ENCODE data around the gene HES2. TPM values are rescaled to one million over a fixed set of nuclear protein-coding genes. Genes with fewer than 3 reads are reported as not detected.
"Not testable (repeated sequence)": the region's sequence is repeated elsewhere in the genome, so short reads cannot be mapped to it uniquely, and the experiment has no call there.

HES2 gene
- total and polyA plus RNA-seq, 10 donors, result 0.02 to 1.3 (median 0.24) TPM; not detected in 6

DNA sequence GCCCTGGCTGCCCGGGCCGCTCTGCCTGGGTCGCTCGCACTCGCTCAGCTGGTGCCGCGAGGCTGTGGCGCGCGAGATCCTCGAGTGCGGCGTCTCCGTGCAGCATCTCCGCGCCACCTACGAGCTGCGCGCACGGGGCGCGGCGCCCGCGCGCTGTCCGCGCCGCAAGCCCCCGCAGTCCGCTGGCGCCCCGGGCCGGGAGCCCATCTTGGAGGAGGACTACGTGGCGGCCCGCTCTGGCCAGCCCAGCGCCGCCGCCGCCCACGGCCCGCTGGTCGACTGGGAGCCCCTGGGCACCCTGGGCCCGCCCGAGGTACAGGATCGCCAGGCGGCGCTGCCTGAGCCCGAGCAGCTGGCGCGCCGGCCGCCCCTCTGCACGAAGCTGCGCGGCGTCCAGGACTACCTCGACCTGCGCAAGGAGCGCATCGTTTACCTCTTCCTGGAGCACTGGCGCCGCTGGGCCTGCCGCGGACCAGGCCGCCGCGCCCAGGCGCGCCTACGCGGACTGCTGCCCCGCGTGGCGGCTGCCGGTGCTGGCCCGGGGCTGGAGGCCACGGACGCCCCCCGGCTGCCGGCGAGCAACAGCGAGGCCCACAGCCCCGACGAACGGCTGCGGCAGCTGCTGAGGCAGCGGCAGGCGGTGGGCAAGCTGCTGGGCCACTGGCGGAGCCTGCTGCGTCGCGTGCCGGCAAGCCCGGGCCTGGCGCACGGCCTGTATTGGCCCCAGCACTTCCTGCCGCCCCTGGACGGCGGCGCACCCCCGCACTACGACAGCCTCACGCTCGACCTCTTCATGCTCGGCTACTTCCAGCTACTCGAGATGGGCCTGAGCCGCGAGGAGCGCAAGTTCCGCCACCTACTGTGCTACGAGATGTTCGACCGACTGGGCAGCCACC, 35.4 kb upstream of the HES2 start:
- Histone ChIP-seq H3K36me3 (no peaks in the 10 kb centered on the region), H3K27ac (no peak overlapping the region), H3K9me3 (no peaks in the 10 kb centered on the region), H3K27me3 (replicated peaks in 1 of 7) (peaks cover 0 to 97% (median 56%) of the 10 kb centered on the region in 7 donors), H3K4me1 (peaks cover 4 to 36% (median 22%) of the 10 kb centered on the region in 6 donors), H3K4me3 (peak overlapping the region in 3 of 8 donors; percentile 0 to 51 (median 2))
- DNase-seq, result no peak
- TF ChIP-seq, protein P1, sequence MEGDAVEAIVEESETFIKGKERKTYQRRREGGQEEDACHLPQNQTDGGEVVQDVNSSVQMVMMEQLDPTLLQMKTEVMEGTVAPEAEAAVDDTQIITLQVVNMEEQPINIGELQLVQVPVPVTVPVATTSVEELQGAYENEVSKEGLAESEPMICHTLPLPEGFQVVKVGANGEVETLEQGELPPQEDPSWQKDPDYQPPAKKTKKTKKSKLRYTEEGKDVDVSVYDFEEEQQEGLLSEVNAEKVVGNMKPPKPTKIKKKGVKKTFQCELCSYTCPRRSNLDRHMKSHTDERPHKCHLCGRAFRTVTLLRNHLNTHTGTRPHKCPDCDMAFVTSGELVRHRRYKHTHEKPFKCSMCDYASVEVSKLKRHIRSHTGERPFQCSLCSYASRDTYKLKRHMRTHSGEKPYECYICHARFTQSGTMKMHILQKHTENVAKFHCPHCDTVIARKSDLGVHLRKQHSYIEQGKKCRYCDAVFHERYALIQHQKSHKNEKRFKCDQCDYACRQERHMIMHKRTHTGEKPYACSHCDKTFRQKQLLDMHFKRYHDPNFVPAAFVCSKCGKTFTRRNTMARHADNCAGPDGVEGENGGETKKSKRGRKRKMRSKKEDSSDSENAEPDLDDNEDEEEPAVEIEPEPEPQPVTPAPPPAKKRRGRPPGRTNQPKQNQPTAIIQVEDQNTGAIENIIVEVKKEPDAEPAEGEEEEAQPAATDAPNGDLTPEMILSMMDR (IDR thresholded peaks at IDR 0.05 in 8 of 11, conservative IDR thresholded peaks at IDR 0.05 in 3 of 11), result peak in 1 of 11 experiments; percentile 1
- TF ChIP-seq POLR2AphosphoS5 (IDR thresholded peaks at IDR 0.05), result no peak
- intact Hi-C loops (cut with DNase I; ENCODE audit: low total_unique reads), result no loop called here
- 3 to 15% (median 3%) methylated on average over 28 to 115 of the region's 115 CpGs for WGBS, 5 donors

DNA sequence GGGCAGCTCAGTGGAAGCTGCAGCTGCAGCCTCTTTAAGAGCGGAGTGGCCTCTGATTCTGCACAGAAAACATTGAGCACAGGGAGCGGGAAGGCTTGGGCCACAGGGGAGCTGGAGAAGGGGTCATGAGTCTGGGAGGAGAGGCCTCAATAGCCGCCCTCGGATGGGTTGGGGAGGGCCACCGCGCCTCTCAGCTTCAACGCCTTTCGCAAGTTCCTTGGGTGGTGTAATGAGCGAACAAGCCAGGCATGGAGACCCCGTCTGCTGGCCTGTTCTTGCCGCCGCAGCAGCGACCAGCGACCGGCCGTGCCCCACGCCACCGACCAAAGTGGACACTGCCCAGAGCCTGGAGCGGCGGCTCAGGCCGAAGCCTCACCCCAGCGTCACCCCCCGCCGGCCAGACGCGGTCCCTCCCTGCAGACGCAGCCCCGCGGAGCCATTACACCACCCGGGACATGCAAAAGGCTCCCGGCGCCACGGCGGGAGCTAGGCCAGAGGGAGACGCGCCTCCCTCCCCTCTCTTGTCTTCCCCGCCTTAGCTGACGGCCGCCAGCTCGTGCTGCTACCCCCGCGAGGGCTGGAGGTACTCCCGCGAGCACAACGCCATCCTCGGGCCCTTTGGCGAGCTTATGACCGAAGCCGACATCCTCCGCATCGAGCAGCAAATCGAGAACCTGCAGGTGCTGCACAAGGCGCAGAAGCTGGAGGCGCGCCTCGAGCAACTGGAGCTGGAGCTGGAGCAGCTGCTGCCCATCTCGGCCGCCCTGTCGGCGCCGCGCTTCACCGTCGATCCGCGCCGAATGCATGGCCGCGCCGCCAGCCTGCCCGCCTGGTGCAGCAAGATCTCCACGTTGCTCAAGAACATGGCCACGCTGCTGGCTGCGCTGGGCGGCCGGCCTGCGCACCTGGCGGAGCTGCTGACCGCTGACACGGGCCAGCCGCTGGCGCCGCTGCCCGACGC, 34.5 kb upstream of the HES2 start:
- intact Hi-C loops (cut with DNase I; ENCODE audit: low total_unique reads); H3K9me3 ChIP-seq; H3K27ac ChIP-seq; DNase-seq; H3K36me3 ChIP-seq: not testable (repeated sequence)
- 12 to 25% (median 15%) methylated on average over 65 to 85 of the region's 85 CpGs for WGBS, 5 donors
- H3K27me3 ChIP-seq (replicated peaks in 1 of 7), result peaks cover 0 to 97% (median 64%) of the 10 kb centered on the region in 7 donors
- H3K4me1 ChIP-seq, result peaks cover 0 to 32% (median 20%) of the 10 kb centered on the region in 6 donors
- H3K4me3 ChIP-seq, result peak overlapping the region in 2 of 8 donors; percentile 0 to 51

DNA sequence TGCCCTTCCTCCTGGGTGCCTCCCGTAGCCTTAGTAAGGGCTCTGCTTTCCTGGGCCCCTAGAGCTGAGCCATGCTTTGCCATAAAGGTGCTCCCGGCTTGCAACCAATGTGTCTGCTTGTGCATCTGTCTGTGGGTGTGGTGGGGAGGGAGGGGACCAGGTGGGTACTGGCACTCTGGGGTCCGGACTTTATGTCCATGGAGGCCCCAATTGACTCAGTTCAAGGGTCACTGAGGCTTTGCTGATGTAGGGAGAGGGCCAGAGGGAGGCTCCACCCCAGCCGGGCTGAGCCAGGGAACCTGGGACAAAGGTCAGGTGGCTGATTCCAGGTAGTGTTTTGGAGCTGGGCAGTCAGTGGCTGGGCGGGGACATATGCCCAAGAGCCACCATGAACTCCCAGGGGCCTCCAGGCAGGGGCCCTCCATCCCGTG, 31.2 kb upstream of the HES2 start:
- intact Hi-C loops (cut with DNase I; ENCODE audit: low total_unique reads), result no loop called here
- H3K27ac ChIP-seq, result no peak overlapping the region
- TF ChIP-seq POLR2A (IDR thresholded peaks at IDR 0.05) (no peak), POLR2AphosphoS5 (IDR thresholded peaks at IDR 0.05) (no peak)
- TF ChIP-seq, protein P1 (IDR thresholded peaks at IDR 0.05 in 8 of 11, conservative IDR thresholded peaks at IDR 0.05 in 3 of 11), result no peak
- peaks cover 3 to 100% (median 89%) of the 10 kb centered on the region in 7 donors for H3K27me3 ChIP-seq (replicated peaks in 1 of 7)
- no peak for DNase-seq
- H3K4me3 ChIP-seq, result no peak overlapping the region
- H3K36me3 ChIP-seq, result no peaks in the 10 kb centered on the region
- WGBS, 5 donors, result 62 to 80% (median 76%) methylated on average over 5 to 6 of the region's 6 CpGs
- H3K4me1 ChIP-seq, result peaks cover 9 to 55% (median 40%) of the 10 kb centered on the region in 6 donors
- H3K9me3 ChIP-seq, result no peaks in the 10 kb centered on the region

DNA sequence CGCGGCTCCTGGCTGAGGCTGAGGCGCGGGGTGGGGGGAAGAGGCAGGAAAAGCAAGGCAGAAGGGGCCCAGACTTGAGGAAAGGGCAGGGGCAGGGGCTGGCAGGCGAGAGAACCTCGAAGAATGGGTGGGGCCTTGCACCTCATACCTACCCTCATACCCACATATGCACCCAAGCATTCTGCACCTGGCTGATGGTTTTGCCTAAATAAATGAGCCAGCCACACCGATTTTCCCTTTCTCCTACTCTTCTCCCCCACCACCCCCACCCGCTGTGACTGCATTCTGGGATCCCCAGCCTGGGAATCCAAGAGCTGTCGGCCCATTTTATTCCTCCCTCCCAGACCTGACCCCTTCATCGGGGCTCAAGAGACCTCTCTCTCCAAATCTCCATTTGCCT, 30.8 kb upstream of the HES2 start:
- H3K4me3 ChIP-seq; intact Hi-C loops (cut with DNase I; ENCODE audit: low total_unique reads); H3K9me3 ChIP-seq; H3K36me3 ChIP-seq; DNase-seq; H3K27ac ChIP-seq: not testable (repeated sequence)
- H3K27me3 ChIP-seq (replicated peaks in 1 of 7), result peaks cover 3 to 100% (median 86%) of the 10 kb centered on the region in 7 donors
- 19 to 34% (median 29%) methylated on average over 10 of the region's 10 CpGs for WGBS, 5 donors
- peaks cover 9 to 51% (median 37%) of the 10 kb centered on the region in 6 donors for H3K4me1 ChIP-seq

All from spleen (tissue), 11 donors.